HS-5 (cell line): ENCODE data around the gene CD300LG.
"Not testable (repeated sequence)": the region's sequence is repeated elsewhere in the genome, so short reads cannot be mapped to it uniquely, and the experiment has no call there.

Experiments
- DNase-seq: peaks from one replicate; pipeline ENCODE4 v3.0.0-alpha.2; 2012; ENCODE audit warnings: low read depth

The CD300LG gene

GRCh38 chr17:43846963-43847371 is at the start of gene CD300LG:
Gene CD300LG (plus strand): TSS chr17:43847176. CDS start chr17:43847217, 41 bp downstream.
- no peak for DNase-seq

- not testable (repeated sequence) for DNase-seq
Observed at GRCh38 chr17:43798024-43798423, 49.0 kb upstream of the CD300LG start.

- DNase-seq: no peak
Observed at GRCh38 chr17:43799047-43799446, 47.9 kb upstream of the CD300LG start.

- DNase-seq: no peak
Observed at GRCh38 chr17:43800736-43801135, 46.2 kb upstream of the CD300LG start.

- no peak for DNase-seq
Observed at GRCh38 chr17:43801844-43802243, 45.1 kb upstream of the CD300LG start.

GRCh38 chr17:43803758-43804157 is 43.2 kb upstream of the CD300LG start:
- no peak for DNase-seq

- DNase-seq: no peak
Observed at GRCh38 chr17:43805117-43805516, 41.9 kb upstream of the CD300LG start.

GRCh38 chr17:43808076-43808475 is 38.9 kb upstream of the CD300LG start:
- DNase-seq: no peak

- DNase-seq: no peak
Observed at GRCh38 chr17:43809121-43809520, 37.9 kb upstream of the CD300LG start.

GRCh38 chr17:43810226-43810715 is 36.7 kb upstream of the CD300LG start:
- no peak for DNase-seq

- no peak for DNase-seq
Observed at GRCh38 chr17:43810823-43811222, 36.2 kb upstream of the CD300LG start.

- DNase-seq: no peak
Observed at GRCh38 chr17:43812396-43813265, 34.3 kb upstream of the CD300LG start.

- DNase-seq: no peak
Observed at GRCh38 chr17:43813386-43813785, 33.6 kb upstream of the CD300LG start.

- DNase-seq: no peak
Observed at GRCh38 chr17:43814026-43814425, 33.0 kb upstream of the CD300LG start.

- DNase-seq: no peak
Observed at GRCh38 chr17:43814714-43815113, 32.3 kb upstream of the CD300LG start.

GRCh38 chr17:43816336-43817320 is 30.3 kb upstream of the CD300LG start:
- no peak for DNase-seq

GRCh38 chr17:43817826-43818225 is 29.1 kb upstream of the CD300LG start:
- DNase-seq: no peak

GRCh38 chr17:43818966-43819365 is 28.0 kb upstream of the CD300LG start:
- no peak for DNase-seq

- no peak for DNase-seq
Observed at GRCh38 chr17:43820759-43821158, 26.2 kb upstream of the CD300LG start.

GRCh38 chr17:43822570-43823190 is 24.3 kb upstream of the CD300LG start:
- DNase-seq: no peak

GRCh38 chr17:43823350-43824084 is 23.5 kb upstream of the CD300LG start:
- DNase-seq: no peak
